Thyroid gland (tissue), 4 donors: Measurements from ENCODE around the gene CCK. TPM values are rescaled to one million over a fixed set of nuclear protein-coding genes. Genes with fewer than 3 reads are reported as not detected.

Source experiments
- DNase-seq, 2 donors: peaks; one replicate each; pipeline ENCODE4 v3.0.0-alpha.2; 2019
- H3K27ac ChIP-seq, 3 donors: fragments of 200-600 bp; sonication (generic); 1 replicate in 2 of 3; 2 replicates in 1 of 3; pipeline ENCODE4 v1.5.1; 2016 to 2019; ENCODE audit warnings: mild to moderate bottlenecking in 1 of 3, moderate library complexity in 1 of 3
- H3K27me3 ChIP-seq: fragments of 200-600 bp; sonication (generic); one replicate; pipeline ENCODE4 v1.5.1; 2019
- H3K36me3 ChIP-seq, 2 donors: fragments of 200-600 bp; sonication (generic); one replicate each; pipeline ENCODE4 v1.5.1; 2016 to 2019
- H3K4me1 ChIP-seq, 2 donors: fragments of 200-600 bp; sonication (generic); one replicate each; pipeline ENCODE4 v1.5.1; 2017 to 2019
- H3K4me3 ChIP-seq, 3 donors: fragments of 200-600 bp; sonication (generic); replicated peaks in 1 of 3; 1 replicate in 2 of 3; 2 replicates in 1 of 3; pipeline ENCODE4 v1.5.1; 2016; ENCODE audit warnings: mild to moderate bottlenecking in 1 of 3
- H3K9me3 ChIP-seq: fragments of 200-600 bp; sonication (generic); one replicate; pipeline ENCODE4 v1.5.1; 2017
- CTCF ChIP-seq, 6 experiments: fragments of 200-600 bp in 3 of 6; fragments of 450-650 bp in 3 of 6; sonication (generic) in 3 of 6; IDR thresholded peaks; one replicate each; pipeline ENCODE4 v1.5.1; 2016 to 2019; ENCODE audit warnings: antibody characterized with exemption in 6 of 6, mild to moderate bottlenecking in 2 of 6, inconsistent platforms in 1 of 6, moderate library complexity in 1 of 6
- POLR2A ChIP-seq, 2 donors: fragments of 450-650 bp; IDR thresholded peaks; one replicate each; pipeline ENCODE4 v1.6.1; 2017; ENCODE audit warnings: antibody characterized with exemption in 2 of 2, mild to moderate bottlenecking in 2 of 2, moderate library complexity in 1 of 2
- WGBS, 2 donors: methylation state at CpG; one replicate each; pipeline ENCODE4 v1.1.5; 2017; 5-methylcytosine and 5-hydroxymethylcytosine counted together
- intact Hi-C: fragments of 100-400 bp; cut with DNase I; formaldehyde crosslinking; loops from one replicate; pipeline ENCODE4 v1.15.1; 2023
- total RNA-seq, 4 donors: library from RNA; depleted of rRNA; stranded (reverse); fragments of >200 nt; gene quantifications; one replicate each; pipeline ENCODE4 v1.2.3, GENCODE V29; 2016

CCK gene
- total RNA-seq, 4 donors from 2014 or later = 0.89 TPM; not detected in 3

DNA sequence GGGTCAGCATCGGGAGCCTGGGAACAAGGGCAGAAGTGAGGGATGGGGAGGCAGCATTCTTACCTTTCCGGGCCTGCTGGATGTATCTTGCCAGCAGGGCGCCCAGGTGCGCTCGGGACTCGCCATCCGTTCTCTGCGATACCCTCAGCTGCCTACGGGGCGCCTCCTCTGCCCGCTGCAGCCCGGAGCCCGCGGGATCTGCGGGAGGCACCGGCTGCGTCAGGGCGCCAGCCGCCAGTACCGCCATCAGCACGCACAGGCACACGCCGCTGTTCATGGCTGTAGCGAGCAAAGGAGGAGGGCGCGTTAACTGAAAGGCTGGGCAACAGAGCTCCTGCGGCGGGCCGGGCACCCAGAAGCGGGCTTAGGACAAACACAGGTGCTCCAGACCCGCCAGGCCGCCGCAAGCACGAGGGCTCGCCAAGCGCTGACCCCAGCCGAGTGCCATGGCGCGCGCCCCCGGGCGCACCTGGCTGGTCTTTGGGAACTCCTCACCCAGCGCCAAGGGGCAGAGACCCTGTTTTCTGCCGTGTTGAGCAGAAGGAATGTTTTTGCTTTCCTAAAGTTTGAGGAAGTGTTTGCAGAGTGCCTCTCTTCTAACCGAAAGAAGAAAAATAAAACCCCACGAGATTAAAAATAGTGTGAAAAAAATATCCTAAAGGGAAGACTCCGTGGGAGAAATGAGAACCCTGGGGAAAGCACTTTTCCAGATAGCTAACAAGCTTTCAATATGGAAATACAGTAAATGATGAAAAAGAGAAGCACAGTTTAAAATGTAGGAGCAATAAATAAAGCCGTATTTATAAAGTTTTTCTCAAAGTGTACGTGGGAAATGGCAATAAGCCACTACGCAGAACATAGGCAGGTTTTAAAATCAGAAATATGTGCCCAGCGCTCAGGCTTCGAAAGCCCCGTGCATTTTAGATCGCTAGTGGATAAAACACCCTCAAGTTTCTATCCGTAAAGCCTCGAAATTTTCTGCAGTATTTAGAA, 2.3 kb downstream of the CCK start:
- peaks cover 4% of the 10 kb centered on the region for H3K27me3 ChIP-seq
- no peaks in the 10 kb centered on the region for H3K9me3 ChIP-seq
- TF ChIP-seq POLR2A (IDR thresholded peaks at IDR 0.05) (no peak), CTCF (IDR thresholded peaks at IDR 0.05) (no peak)
- intact Hi-C loops = no loop called here
- 11 to 12% methylated on average over 40 to 41 of the region's 56 CpGs for whole genome bisulfite sequencing, 2 donors
- no peak overlapping the region for H3K4me3 ChIP-seq
- H3K36me3 ChIP-seq = no peaks in the 10 kb centered on the region
- peaks cover 10 to 20% of the 10 kb centered on the region in 2 donors for H3K4me1 ChIP-seq
- DNase-seq = peak; percentile 2 to 4
- H3K27ac ChIP-seq = no peak overlapping the region

GRCh38 chr3:42262525-42262924, 3.5 kb downstream of the CCK start:
- Histone ChIP-seq H3K36me3 (no peaks in the 10 kb centered on the region), H3K4me1 (peaks cover 10 to 20% of the 10 kb centered on the region in 2 donors), H3K4me3 (no peak overlapping the region), H3K27ac (no peak overlapping the region), H3K27me3 (peaks cover 4% of the 10 kb centered on the region), H3K9me3 (no peaks in the 10 kb centered on the region)
- intact Hi-C loops = no loop called here
- 53 to 58% methylated on average over 2 of the region's 2 CpGs for WGBS, 2 donors
- TF ChIP-seq CTCF (IDR thresholded peaks at IDR 0.05) (no peak), POLR2A (IDR thresholded peaks at IDR 0.05) (no peak)
- no peak for DNase-seq

DNA sequence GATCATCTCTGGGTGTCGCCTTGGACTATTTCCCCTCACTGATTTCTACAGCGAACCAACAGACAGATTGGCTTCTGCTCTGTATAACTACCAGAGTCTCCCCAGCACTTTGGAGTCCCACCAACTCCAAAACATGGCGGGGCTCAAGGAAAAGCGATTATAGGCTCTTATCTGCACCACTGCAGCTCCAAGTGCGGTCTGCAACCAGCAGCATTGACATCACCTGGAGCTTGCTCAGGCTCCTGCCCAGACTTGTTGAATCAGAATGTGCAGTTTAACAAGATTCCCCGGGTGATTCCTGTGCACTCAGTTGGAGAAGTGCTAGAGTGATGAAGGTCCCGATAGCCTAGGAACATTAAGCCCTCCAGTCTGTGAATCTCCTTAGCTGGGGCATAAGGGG, 9.0 kb downstream of the CCK start:
- no peaks in the 10 kb centered on the region for H3K4me1 ChIP-seq
- no peak for DNase-seq
- WGBS, 2 donors = 49 to 52% methylated on average over 5 to 6 of the region's 7 CpGs
- H3K27me3 ChIP-seq = no peaks in the 10 kb centered on the region
- no peaks in the 10 kb centered on the region for H3K36me3 ChIP-seq
- TF ChIP-seq POLR2A (IDR thresholded peaks at IDR 0.05) = no peak
- no peak overlapping the region for H3K27ac ChIP-seq
- H3K4me3 ChIP-seq = no peak overlapping the region
- intact Hi-C loops = loop anchor here (10.0 kb wide), 1 partner anchor 288 kb away; no protein-coding TSS in a partner anchor
- no peaks in the 10 kb centered on the region for H3K9me3 ChIP-seq

DNA sequence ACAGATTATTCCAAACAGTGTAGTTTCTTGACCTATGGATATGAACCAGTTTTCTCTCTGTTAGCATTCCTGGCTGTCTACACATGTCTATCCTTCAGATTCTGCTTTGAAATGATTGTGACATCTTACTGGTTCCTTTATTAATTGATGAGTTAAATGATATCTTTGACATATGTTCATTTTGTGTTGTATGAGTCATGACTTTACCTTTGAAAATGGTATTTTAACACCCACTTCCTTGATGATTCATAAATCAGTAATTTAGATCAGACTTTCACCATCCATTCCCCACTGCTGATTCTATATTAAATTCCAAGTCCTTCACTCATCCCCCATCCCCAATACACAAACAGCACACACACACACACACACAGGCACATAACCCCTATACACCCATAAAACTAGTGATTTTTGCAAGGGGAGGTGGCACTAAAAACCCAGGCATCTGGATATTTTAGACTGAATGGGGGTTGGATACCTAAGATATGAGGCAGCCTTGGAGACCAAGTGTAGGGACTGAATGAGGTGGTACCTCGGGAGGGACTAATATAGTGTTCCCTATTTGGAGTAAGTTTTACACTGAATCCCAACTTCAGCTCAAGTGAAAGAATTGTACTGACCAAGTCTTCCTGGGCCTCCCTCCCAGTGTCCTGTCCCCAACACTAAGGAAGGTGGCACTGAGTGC, 9.7 kb downstream of the CCK start:
- Histone ChIP-seq H3K27me3 (no peaks in the 10 kb centered on the region), H3K27ac (no peak overlapping the region), H3K4me1 (no peaks in the 10 kb centered on the region), H3K4me3 (no peak overlapping the region), H3K36me3 (no peaks in the 10 kb centered on the region), H3K9me3 (no peaks in the 10 kb centered on the region)
- no peak for DNase-seq
- intact Hi-C loops = loop anchor here (10.0 kb wide), 1 partner anchor 289 kb away; no protein-coding TSS in a partner anchor
- TF ChIP-seq POLR2A (IDR thresholded peaks at IDR 0.05) (no peak), CTCF (IDR thresholded peaks at IDR 0.05) (no peak)
- WGBS, 2 donors = 100% methylated on average over 1 of the region's 1 CpG

GRCh38 chr3:42254566-42254965, 11.4 kb downstream of the CCK start:
- DNase-seq = no peak
- WGBS, 2 donors = 42 to 49% methylated on average over 3 of the region's 3 CpGs
- H3K27ac ChIP-seq = no peak overlapping the region
- no peaks in the 10 kb centered on the region for H3K36me3 ChIP-seq
- no peaks in the 10 kb centered on the region for H3K9me3 ChIP-seq
- no peaks in the 10 kb centered on the region for H3K4me1 ChIP-seq
- intact Hi-C loops = loop anchor here (10.0 kb wide), 1 partner anchor 290 kb away; no protein-coding TSS in a partner anchor
- TF ChIP-seq CTCF (IDR thresholded peaks at IDR 0.05) = no peak
- TF ChIP-seq POLR2A (IDR thresholded peaks at IDR 0.05) = no peak
- H3K4me3 ChIP-seq = no peak overlapping the region
- no peaks in the 10 kb centered on the region for H3K27me3 ChIP-seq
